ENCODE data around the gene BORA.
"Not testable (repeated sequence)": the region's sequence is repeated elsewhere in the genome, so short reads cannot be mapped to it uniquely, and the experiment has no call there.

BORA gene

GRCh38 chr13:72763411-72763810 is 35.7 kb downstream of the BORA start:
- peak; percentile 16 for DNase-seq (ENCODE audit: low spot score)

GRCh38 chr13:72774019-72774418 is 46.3 kb downstream of the BORA start:
- no peak for DNase-seq (ENCODE audit: low spot score)

GRCh38 chr13:72781451-72782439 is 54.0 kb downstream of the BORA start, which contains the start of the genes DIS3 and PIBF1:
TSS of gene DIS3 (minus strand) at chr13:72781900. CDS start at chr13:72781832, 68 bp downstream.
TSS of gene PIBF1 (plus strand) at chr13:72782133. CDS start at chr13:72783470, 1,337 bp downstream.
- DNase-seq (ENCODE audit: low spot score): peak; percentile 98

GRCh38 chr13:72782717-72783116 is 55.0 kb downstream of the BORA start:
- DNase-seq (ENCODE audit: low spot score): peak; percentile 5

DNA sequence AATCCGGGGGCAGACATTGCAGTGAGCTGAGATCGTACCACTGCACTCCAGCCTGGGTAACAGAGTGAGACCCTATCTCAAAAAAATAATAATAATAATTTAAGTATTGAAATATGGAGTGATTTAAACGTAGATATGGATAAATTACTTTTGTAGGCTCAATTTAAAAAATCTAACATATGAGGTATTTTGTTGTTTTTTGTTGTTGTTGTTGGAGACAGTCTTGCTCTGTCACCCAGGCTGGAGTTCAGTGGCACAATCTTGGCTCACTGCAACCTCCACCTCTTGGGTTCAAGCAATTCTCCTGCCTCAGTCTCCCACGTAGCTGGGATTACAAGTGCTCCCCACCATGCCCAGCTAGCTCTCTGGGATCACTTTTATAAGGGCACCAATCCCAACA is 57.0 kb downstream of the BORA start:
- not testable (repeated sequence) for DNase-seq (ENCODE audit: low spot score)

- DNase-seq (ENCODE audit: low spot score): no peak
Measured at GRCh38 chr13:72788831-72789230, 61.1 kb downstream of the BORA start.

DNA sequence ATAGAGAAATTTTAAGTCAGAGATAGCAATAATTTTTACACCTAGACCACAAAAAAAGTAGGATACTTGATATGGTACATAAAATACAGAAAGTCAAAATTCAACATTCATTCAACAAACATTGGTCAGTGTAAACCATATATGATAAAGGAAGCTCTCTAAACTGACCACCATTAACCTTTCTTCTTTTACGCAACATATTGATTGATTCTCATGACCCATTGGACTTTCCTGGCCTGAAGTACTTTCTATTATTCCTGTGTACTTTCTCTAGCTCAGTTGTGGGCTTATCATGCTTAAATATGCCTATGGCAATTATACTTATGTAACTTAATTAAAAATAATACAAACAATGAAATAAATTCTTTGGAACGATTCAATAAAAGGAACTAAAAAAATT is 64.9 kb downstream of the BORA start:
- no peak for DNase-seq (ENCODE audit: low spot score)

DNA sequence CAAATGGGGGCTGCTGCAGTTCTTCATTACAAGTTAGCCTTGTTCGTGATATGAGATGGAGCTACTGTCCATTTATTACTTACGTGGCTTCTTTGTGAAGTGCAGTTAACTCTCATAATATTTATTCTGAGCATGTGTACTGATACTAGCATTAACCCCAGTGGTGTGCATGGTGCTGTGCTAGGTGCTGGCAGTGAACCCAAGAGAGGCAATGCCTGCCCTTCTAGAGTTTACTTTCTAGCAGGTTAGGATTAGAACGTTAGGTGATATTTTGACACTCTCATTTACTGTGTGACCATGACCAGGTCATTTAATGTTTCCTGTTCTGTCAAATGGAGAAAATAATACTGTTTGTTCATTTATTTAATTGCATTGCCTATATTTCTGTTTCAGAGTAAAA is 71.1 kb downstream of the BORA start:
- no peak for DNase-seq (ENCODE audit: low spot score)

- no peak for DNase-seq (ENCODE audit: low spot score)
Measured at GRCh38 chr13:72804301-72804700, 76.6 kb downstream of the BORA start.
